HG02840 (cell line): Measurements from ENCODE around the gene HMHB1.
A peak's percentile ranks its signal among the peaks of the same experiment; 100 is the strongest.
"Not testable (repeated sequence)": the region's sequence is repeated elsewhere in the genome, so short reads cannot be mapped to it uniquely, and the experiment has no call there.

Source experiments
- ATAC-seq: cut with Tn5 transposase; IDR thresholded peaks from one replicate; pipeline ENCODE4 v1.9.1; 2021; ENCODE audit warnings: mild to moderate bottlenecking, moderate library complexity, moderate number of reproducible peaks; ENCODE audit not compliant: unreplicated experiment, low FRiP score

The HMHB1 gene

GRCh38 chr5:143800715-143801114 is 11.2 kb upstream of the HMHB1 start:
- no peak for ATAC-seq

- no peak for ATAC-seq
Measured at GRCh38 chr5:143801252-143801939, 10.6 kb upstream of the HMHB1 start.

GRCh38 chr5:143805861-143806260 is 6.1 kb upstream of the HMHB1 start:
- ATAC-seq: no peak

- ATAC-seq: peak; percentile 56
Measured at GRCh38 chr5:143806579-143806978, 5.4 kb upstream of the HMHB1 start.

GRCh38 chr5:143807401-143807800 is 4.6 kb upstream of the HMHB1 start:
- ATAC-seq: no peak

GRCh38 chr5:143816370-143816769 is 4.4 kb downstream of the HMHB1 start:
- not testable (repeated sequence) for ATAC-seq

GRCh38 chr5:143819716-143820115 is 7.8 kb downstream of the HMHB1 start:
- no peak for ATAC-seq

GRCh38 chr5:143820451-143820850 is 8.5 kb downstream of the HMHB1 start:
- ATAC-seq: no peak

GRCh38 chr5:143824851-143825720 is 13.1 kb downstream of the HMHB1 start:
- ATAC-seq: peak; percentile 57

- peak; percentile 85 for ATAC-seq
Measured at GRCh38 chr5:143826951-143827444, 15.0 kb downstream of the HMHB1 start.

- ATAC-seq: no peak
Measured at GRCh38 chr5:143828710-143829109, 16.7 kb downstream of the HMHB1 start.

- no peak for ATAC-seq
Measured at GRCh38 chr5:143833177-143833576, 21.2 kb downstream of the HMHB1 start.

GRCh38 chr5:143835251-143835650 is 23.3 kb downstream of the HMHB1 start:
- no peak for ATAC-seq

GRCh38 chr5:143836161-143836725 is 24.3 kb downstream of the HMHB1 start:
- no peak for ATAC-seq

GRCh38 chr5:143837306-143837848 is 25.4 kb downstream of the HMHB1 start:
- no peak for ATAC-seq

GRCh38 chr5:143841446-143841845 is 29.5 kb downstream of the HMHB1 start:
- no peak for ATAC-seq

- ATAC-seq: no peak
Measured at GRCh38 chr5:143842920-143843319, 31.0 kb downstream of the HMHB1 start.

GRCh38 chr5:143843461-143843860 is 31.5 kb downstream of the HMHB1 start:
- no peak for ATAC-seq

GRCh38 chr5:143850050-143850683 is 38.2 kb downstream of the HMHB1 start:
- ATAC-seq: no peak

GRCh38 chr5:143851383-143851782 is 39.4 kb downstream of the HMHB1 start:
- no peak for ATAC-seq
